ENCODE results near the gene TRPM7. TPM values are rescaled to one million over a fixed set of nuclear protein-coding genes. Genes with fewer than 3 reads are reported as not detected.

Gene TRPM7
- total RNA-seq, 1 experiment from 2014 or later = 35.1 TPM

DNA sequence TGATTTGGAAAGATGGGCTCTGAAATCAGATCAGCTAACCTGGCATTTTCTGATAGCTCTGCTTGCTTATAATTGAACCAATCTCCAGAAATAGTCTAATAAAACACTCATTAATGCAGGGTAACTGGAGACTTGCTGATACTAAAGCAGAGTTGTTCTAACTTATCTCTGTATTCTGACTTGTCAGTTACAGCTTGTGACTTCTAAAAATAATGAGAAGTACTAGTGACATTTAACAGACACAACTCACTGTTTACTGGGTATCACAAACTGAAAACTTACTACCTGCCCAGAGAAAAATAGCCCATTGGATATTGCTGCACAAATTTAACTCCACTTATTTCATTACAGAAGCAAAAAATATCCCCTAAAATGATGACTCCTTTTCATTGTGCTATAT is 24.0 kb upstream of the TRPM7 start:
- no peak overlapping the region for H3K4me3 Mint-ChIP-seq
- Histone ChIP-seq H3K23me2 (ENCODE audit: insufficient read length, low read depth, low read length, poor library complexity, severe bottlenecking) (no peaks in the 10 kb centered on the region), H3K79me1 (ENCODE audit: insufficient read depth, low read depth, low read length, poor library complexity, severe bottlenecking) (no peaks in the 10 kb centered on the region), H2BK120ac (ENCODE audit: low read depth, low read length, poor library complexity, severe bottlenecking) (no peak overlapping the region), H2AK5ac (ENCODE audit: insufficient read length, low read length) (no peak overlapping the region), H2BK5ac (ENCODE audit: insufficient read length, low read length) (no peak overlapping the region), H2BK12ac (ENCODE audit: insufficient read length, low read depth, low read length) (no peak overlapping the region), H4K20me1 (ENCODE audit: control insufficient read depth, insufficient read depth, insufficient read length) (no peaks in the 10 kb centered on the region), H4K91ac (ENCODE audit: insufficient read length, low read depth, low read length) (no peak overlapping the region), H3K79me2 (ENCODE audit: insufficient read depth, low read length) (no peaks in the 10 kb centered on the region), H2BK20ac (ENCODE audit: low read depth, low read length, poor library complexity, severe bottlenecking) (no peak overlapping the region), H3K56ac (ENCODE audit: insufficient read length, low read depth, low read length) (no peak overlapping the region), H3K23ac (ENCODE audit: insufficient read length, low read depth, low read length) (no peak overlapping the region), H4K5ac (ENCODE audit: insufficient read length, low read depth, low read length) (no peak overlapping the region), H3K4me1 (ENCODE audit: insufficient read depth, low read length) (no peaks in the 10 kb centered on the region), H3K9me3 (ENCODE audit: control insufficient read depth, low read depth, low read length) (no peaks in the 10 kb centered on the region), H2AFZ (ENCODE audit: low read length) (no peak overlapping the region), H3K9ac (ENCODE audit: extremely low read depth, insufficient read length, low read length) (no peak overlapping the region), H4K8ac (replicated peaks; ENCODE audit: insufficient read length, low read depth, low read length) (no peak overlapping the region), H3K27me3 (ENCODE audit: insufficient read depth, low read length) (no peaks in the 10 kb centered on the region), H3K27ac (ENCODE audit: insufficient read length, low read depth, low read length) (no peak overlapping the region), H3K18ac (ENCODE audit: insufficient read length, low read depth, low read length) (no peak overlapping the region), H3K4me2 (ENCODE audit: insufficient read depth, insufficient read length, low read length) (no peak overlapping the region), H3T11ph (ENCODE audit: low read length) (no peak overlapping the region), H2BK15ac (ENCODE audit: low read depth, low read length) (no peak overlapping the region), H3K14ac (ENCODE audit: insufficient read depth, low read length) (no peak overlapping the region), H3K4ac (ENCODE audit: low read depth, low read length) (no peak overlapping the region)
- no peaks in the 10 kb centered on the region for H3K4me1 Mint-ChIP-seq
- H3K27me3 Mint-ChIP-seq (ENCODE audit: low read depth) = no peaks in the 10 kb centered on the region
- no peak overlapping the region for H3K27ac Mint-ChIP-seq
- no peak for DNase-seq
- TF ChIP-seq CTCF (conservative IDR thresholded peaks at IDR 0.05) = no peak
- H3K9me3 Mint-ChIP-seq = no peaks in the 10 kb centered on the region
- peaks cover 0 to 8% (median 7%) of the 10 kb centered on the region in 3 experiments; a peak in 3 of 7 replicates for H3K36me3 Mint-ChIP-seq (ENCODE audit: insufficient read depth in 1 of 3, low read depth in 3 of 3)
